Aorta (tissue), 5 donors: ENCODE data around the gene FRMPD1. TPM values are rescaled to one million over a fixed set of nuclear protein-coding genes. Genes with fewer than 3 reads are reported as not detected.
A peak's percentile ranks its signal among the peaks of the same experiment; 100 is the strongest.

Experiments used
- ATAC-seq: fragments of 200-7000 bp; cut with Tn5 transposase; one replicate; pipeline ENCODE4 v1.9.1; 2022; ENCODE audit warnings: moderate library complexity; ENCODE audit not compliant: low FRiP score
- DNase-seq, 2 donors: peaks; one replicate each; pipeline ENCODE4 v3.0.0-alpha.2; 2020
- H3K27ac ChIP-seq, 2 donors: one replicate each; pipeline ENCODE4 v1.5.1; 2013; ENCODE audit warnings: low read length in 2 of 2, mild to moderate bottlenecking in 2 of 2, moderate library complexity in 2 of 2, control low read depth in 1 of 2, inconsistent platforms in 1 of 2, low read depth in 1 of 2
- H3K27me3 ChIP-seq, 2 donors: one replicate each; pipeline ENCODE4 v1.6.1; 2013; ENCODE audit warnings: control low read depth in 1 of 2, low read length in 1 of 2, mild to moderate bottlenecking in 1 of 2, moderate library complexity in 1 of 2; ENCODE audit not compliant: insufficient read depth in 2 of 2, control insufficient read depth in 1 of 2
- H3K36me3 ChIP-seq, 2 donors: one replicate each; pipeline ENCODE4 v1.6.1; 2013; ENCODE audit warnings: control low read depth in 1 of 2, low read length in 1 of 2, mild to moderate bottlenecking in 1 of 2; ENCODE audit not compliant: insufficient read depth in 2 of 2, control insufficient read depth in 1 of 2
- H3K4me1 ChIP-seq, 2 donors: one replicate each; pipeline ENCODE4 v1.6.1; 2013; ENCODE audit warnings: low read length in 2 of 2, control low read depth in 1 of 2, mild to moderate bottlenecking in 1 of 2, moderate library complexity in 1 of 2; ENCODE audit not compliant: insufficient read depth in 2 of 2, control insufficient read depth in 1 of 2
- H3K4me3 ChIP-seq, 2 donors: one replicate each; pipeline ENCODE4 v1.5.1; 2013; ENCODE audit warnings: low read length in 2 of 2, control low read depth in 1 of 2, mild to moderate bottlenecking in 1 of 2
- H3K9me3 ChIP-seq: one replicate; pipeline ENCODE4 v1.6.1; 2013; ENCODE audit warnings: mild to moderate bottlenecking, low read length; ENCODE audit not compliant: control insufficient read depth
- WGBS, 2 donors: extraction: QIAGEN DNeasy Blood & Tissue Kit; methylation state at CpG; one replicate each; pipeline ENCODE4 v1.1.7; 2013; 5-methylcytosine and 5-hydroxymethylcytosine counted together
- intact Hi-C, 2 donors: fragments of 100-400 bp; cut with DNase I; formaldehyde crosslinking; loops; one replicate each; pipeline versions ENCODE4 v1.14.2 to v1.15.0; 2022
- polyA plus RNA-seq, 2 donors: library from polyadenylated mRNA; stranded (reverse); fragments of 200-250 nt; gene quantifications; one replicate each; pipeline ENCODE4 v1.2.3, GENCODE V29; 2013
- total RNA-seq, 2 donors: library from RNA; stranded (reverse); fragmentation: NEBNext Ultra II Directional; extraction: Animal tissue kit (Norgen Biotek cat#: 25700); gene quantifications; one replicate each; pipeline ENCODE4 v1.2.1, GENCODE V29; 2021
- donor health status: healthy with polysubstance abuse.
- donor health status: Bipolar disorder and iron deficiency.
- donor health status: DM: no; HTN: no; CAD: no.
- donor health status: DM: no; HTN: no; CAD: no.
- donor health status: DM: yes; HTN: yes; CAD: no.

Gene FRMPD1
- total and polyA plus RNA-seq, 4 donors, result 0.06 TPM; not detected in 3

- DNase-seq (no peak), ATAC-seq (no peak)
- no peaks in the 10 kb centered on the region for H3K9me3 ChIP-seq
- H3K27ac ChIP-seq, result no peak overlapping the region
- WGBS, 2 donors, result 52 to 60% methylated on average over 1 of the region's 1 CpG
- no peaks in the 10 kb centered on the region for H3K4me1 ChIP-seq
- no peaks in the 10 kb centered on the region for H3K36me3 ChIP-seq
- no peaks in the 10 kb centered on the region for H3K27me3 ChIP-seq
- no peak overlapping the region for H3K4me3 ChIP-seq
- intact Hi-C loops, result no loop called here
Measured at GRCh38 chr9:37624073-37624472, 26.7 kb upstream of the FRMPD1 start.

DNA sequence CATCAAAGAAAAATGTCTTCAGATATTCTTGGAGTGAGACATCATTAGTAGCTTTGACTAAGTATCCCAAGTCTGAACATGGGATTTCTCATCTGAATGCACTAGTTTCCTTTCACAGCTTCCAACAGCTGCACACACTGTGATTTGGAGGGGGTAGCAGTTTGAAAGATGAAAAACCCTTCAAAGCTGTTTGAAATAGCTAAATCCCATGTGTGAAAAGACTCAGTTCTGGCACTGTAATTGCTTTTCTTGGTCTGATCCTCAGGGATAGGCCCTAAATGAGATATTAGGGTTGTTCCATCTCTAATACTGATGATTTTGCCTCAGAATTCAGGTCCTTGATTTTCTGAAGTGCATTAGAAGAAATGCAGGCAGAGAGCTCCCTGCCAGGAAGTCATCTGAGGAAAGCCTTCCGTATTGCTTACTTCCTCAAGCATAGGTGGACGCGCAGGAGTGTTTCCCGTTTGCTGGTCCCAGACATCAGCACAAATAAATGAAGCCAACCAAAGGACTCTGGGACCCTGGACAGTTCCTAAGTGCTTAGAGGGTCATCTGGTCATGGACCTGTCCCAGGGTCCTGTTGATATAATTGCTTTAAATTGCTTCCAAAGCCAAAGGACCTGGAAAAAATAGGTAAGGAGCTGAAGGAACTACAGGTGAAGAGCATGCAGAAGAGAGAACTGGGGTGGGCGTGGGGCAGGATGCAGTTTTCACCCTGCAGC, 25.6 kb upstream of the FRMPD1 start:
- H3K27me3 ChIP-seq, result no peaks in the 10 kb centered on the region
- intact Hi-C loops, result no loop called here
- 69 to 74% methylated on average over 5 of the region's 5 CpGs for WGBS, 2 donors
- H3K9me3 ChIP-seq, result no peaks in the 10 kb centered on the region
- H3K4me1 ChIP-seq, result no peaks in the 10 kb centered on the region
- H3K36me3 ChIP-seq, result no peaks in the 10 kb centered on the region
- no peak overlapping the region for H3K4me3 ChIP-seq
- no peak overlapping the region for H3K27ac ChIP-seq
- ATAC-seq, result no peak
- DNase-seq, result no peak

DNA sequence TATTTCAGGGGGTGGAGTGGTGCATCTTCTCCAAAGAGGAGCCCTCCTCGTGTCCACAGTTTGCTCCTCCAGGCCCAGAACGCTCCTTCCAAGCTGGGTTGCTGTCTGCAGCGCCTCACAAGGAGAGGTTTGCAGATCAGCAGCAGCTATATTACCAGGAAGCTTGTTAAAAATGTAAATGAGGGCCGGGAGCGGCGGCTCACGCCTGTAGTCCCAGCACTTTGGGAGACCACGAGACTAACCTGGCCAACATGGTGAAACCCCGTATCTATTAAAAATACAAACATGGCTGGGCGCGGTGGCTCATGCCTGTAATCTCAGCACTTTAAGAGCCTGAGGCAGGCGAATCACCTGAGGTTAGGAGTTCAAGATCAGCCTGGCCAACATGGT, 25.0 kb upstream of the FRMPD1 start:
- H3K27ac ChIP-seq, result no peak overlapping the region
- no peaks in the 10 kb centered on the region for H3K4me1 ChIP-seq
- DNase-seq (no peak), ATAC-seq (no peak)
- intact Hi-C loops, result no loop called here
- H3K36me3 ChIP-seq, result no peaks in the 10 kb centered on the region
- H3K27me3 ChIP-seq, result no peaks in the 10 kb centered on the region
- no peaks in the 10 kb centered on the region for H3K9me3 ChIP-seq
- WGBS, 2 donors, result 78 to 83% methylated on average over 12 of the region's 12 CpGs
- no peak overlapping the region for H3K4me3 ChIP-seq

GRCh38 chr9:37626708-37627292, 24.0 kb upstream of the FRMPD1 start:
- Histone ChIP-seq H3K27me3 (no peaks in the 10 kb centered on the region), H3K36me3 (no peaks in the 10 kb centered on the region), H3K4me1 (no peaks in the 10 kb centered on the region), H3K9me3 (no peaks in the 10 kb centered on the region), H3K4me3 (no peak overlapping the region), H3K27ac (no peak overlapping the region)
- intact Hi-C loops, result no loop called here
- ATAC-seq (no peak), DNase-seq (no peak)
- WGBS, 2 donors, result 36 to 37% methylated on average over 5 of the region's 5 CpGs

GRCh38 chr9:37632479-37632878, 18.3 kb upstream of the FRMPD1 start:
- 65 to 82% methylated on average over 4 of the region's 4 CpGs for WGBS, 2 donors
- no peaks in the 10 kb centered on the region for H3K36me3 ChIP-seq
- ATAC-seq (no peak), DNase-seq (no peak)
- H3K4me3 ChIP-seq, result no peak overlapping the region
- no peaks in the 10 kb centered on the region for H3K27me3 ChIP-seq
- intact Hi-C loops, result loop anchor here in 1 of 2 donors (10.0 kb wide), 1 partner anchor 52 kb away; no protein-coding TSS in a partner anchor
- no peak overlapping the region for H3K27ac ChIP-seq
- no peaks in the 10 kb centered on the region for H3K9me3 ChIP-seq
- H3K4me1 ChIP-seq, result no peaks in the 10 kb centered on the region

DNA sequence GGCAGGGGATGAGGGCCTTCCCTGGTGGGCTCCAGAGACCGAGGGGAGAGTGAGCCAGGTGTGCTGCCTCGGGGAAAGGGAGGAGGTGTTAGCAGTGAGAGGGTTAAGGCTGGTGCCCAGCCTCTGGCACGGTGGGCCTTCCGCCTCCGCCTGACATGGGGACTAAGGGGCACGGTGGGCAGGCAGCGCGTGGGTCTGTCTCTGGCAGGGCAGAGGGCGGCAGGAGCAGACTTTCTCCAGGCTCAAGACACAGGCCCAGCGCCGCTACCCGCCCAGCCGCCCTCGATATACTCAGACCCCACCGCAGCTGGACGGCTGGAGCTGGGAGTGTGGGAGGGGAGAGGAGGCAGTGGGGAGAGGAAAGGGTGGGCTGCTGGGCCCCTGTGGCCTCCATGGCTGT, 14.9 kb upstream of the FRMPD1 start:
- WGBS, 2 donors, result 79 to 84% methylated on average over 16 of the region's 16 CpGs
- no peaks in the 10 kb centered on the region for H3K4me1 ChIP-seq
- H3K4me3 ChIP-seq, result no peak overlapping the region
- ATAC-seq, result peak; percentile 44
- H3K27ac ChIP-seq, result no peak overlapping the region
- no peaks in the 10 kb centered on the region for H3K36me3 ChIP-seq
- intact Hi-C loops, result loop anchor here in 1 of 2 donors (10.0 kb wide), 1 partner anchor 49 kb away; no protein-coding TSS in a partner anchor
- no peak for DNase-seq
- H3K27me3 ChIP-seq, result no peaks in the 10 kb centered on the region
- H3K9me3 ChIP-seq, result no peaks in the 10 kb centered on the region

DNA sequence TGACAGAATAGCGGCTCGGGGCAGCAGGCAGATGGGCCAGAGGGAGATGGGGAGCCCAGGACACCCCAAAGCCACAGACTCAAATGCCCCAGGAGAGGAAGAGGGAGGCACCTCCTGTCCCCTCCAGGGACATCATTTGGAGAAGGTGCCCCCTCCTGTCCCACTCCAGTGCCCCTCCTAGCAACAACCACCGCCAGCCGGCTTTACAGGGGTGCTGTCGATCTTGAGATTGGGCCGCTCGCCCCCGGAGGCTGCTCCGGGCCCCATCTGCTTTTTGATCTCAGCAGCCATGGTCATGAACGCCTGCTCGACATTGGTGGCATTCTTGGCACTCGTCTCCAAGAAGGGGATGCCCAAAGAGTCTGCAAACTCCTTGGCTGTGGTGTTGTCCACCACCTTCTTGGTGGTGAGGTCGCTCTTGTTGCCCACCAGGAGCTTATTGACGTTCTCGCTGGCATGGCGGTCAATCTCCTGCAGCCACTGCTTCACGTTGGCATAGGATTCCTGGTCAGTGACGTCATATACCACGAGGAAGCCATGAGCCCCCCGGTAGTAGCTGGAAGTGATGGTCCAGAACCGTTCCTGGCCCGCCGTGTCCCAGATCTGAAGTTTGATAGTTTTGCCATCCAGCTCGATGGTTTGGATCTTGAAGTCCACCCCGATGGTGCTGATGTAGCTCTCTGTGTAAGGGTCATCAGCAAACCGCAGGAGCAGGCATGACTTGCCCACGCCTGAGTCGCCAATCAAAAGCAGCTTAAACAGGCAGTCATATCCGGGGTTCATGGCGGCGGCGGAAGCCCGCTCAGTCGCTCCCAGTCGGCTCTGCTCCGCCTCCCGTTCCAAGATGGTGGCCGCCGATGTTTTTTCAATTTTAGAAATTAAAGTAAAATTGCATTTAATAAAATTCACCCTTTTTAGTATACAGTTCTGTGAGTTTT, 14.0 kb upstream of the FRMPD1 start:
- intact Hi-C loops, result loop anchor here in 1 of 2 donors (10.0 kb wide), 1 partner anchor 48 kb away; no protein-coding TSS in a partner anchor
- DNase-seq, result no peak
- Histone ChIP-seq H3K27me3 (peaks cover 0 to 2% of the 10 kb centered on the region in 2 donors), H3K27ac (no peak overlapping the region), H3K36me3 (no peaks in the 10 kb centered on the region), H3K9me3 (no peaks in the 10 kb centered on the region), H3K4me3 (no peak overlapping the region), H3K4me1 (no peaks in the 10 kb centered on the region)
- WGBS, 2 donors, result 91 to 92% methylated on average over 36 to 39 of the region's 39 CpGs
- ATAC-seq, result peak; percentile 26

DNA sequence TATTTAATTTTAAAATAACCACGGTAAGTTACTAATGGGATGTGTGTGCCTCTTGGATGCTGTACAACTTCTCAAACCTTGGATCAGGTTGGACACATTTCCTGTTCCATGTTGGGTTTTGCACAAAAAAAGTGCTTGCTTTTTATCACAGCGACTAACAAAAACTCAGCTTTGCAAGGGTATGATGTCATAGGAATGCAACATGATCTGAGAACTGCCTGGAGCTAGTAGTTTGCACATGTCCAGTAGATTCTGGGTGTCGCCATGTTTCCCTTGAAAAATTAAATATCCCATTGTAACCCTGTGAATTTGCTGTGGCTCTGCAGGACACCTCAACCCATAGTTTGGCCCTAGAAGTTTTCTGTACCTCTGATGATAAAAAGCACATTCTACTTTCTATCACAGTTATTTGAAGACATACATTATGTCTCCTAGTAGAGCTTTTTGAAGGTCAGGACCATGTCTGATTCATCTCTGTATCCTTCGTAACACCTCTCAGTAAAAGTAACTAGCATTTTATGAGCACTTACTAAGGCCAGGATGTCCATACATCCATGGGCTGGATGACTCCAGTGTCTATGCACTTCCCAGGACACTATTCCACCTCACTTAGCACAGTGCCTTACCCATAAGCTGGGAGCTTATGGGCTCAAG, 11.5 kb upstream of the FRMPD1 start:
- Histone ChIP-seq H3K27ac (no peak overlapping the region), H3K4me3 (no peak overlapping the region), H3K36me3 (no peaks in the 10 kb centered on the region), H3K27me3 (peaks cover 0 to 2% of the 10 kb centered on the region in 2 donors), H3K4me1 (no peaks in the 10 kb centered on the region), H3K9me3 (no peaks in the 10 kb centered on the region)
- intact Hi-C loops, result loop anchor here in 1 of 2 donors (10.0 kb wide), 1 partner anchor 46 kb away; no protein-coding TSS in a partner anchor
- 43 to 48% methylated on average over 4 of the region's 4 CpGs for WGBS, 2 donors
- DNase-seq, result no peak
- no peak for ATAC-seq
